Natural killer cell (primary cell): Measurements from ENCODE around the gene NRXN2. TPM values are rescaled to one million over a fixed set of nuclear protein-coding genes. Genes with fewer than 3 reads are reported as not detected.

Experiments used
- ATAC-seq, 3 donors: fragments of 150-1000 bp in 2 of 3; fragments of 200-7000 bp in 1 of 3; cut with Tn5 transposase; 1 replicate in 1 of 3; 2 replicates in 2 of 3; pipeline ENCODE4 v1.10.0; 2021; ENCODE audit warnings: mild to moderate bottlenecking in 2 of 3, moderate library complexity in 2 of 3
- DNase-seq, 2 donors: peaks; one replicate each; pipeline versions ENCODE4 v3.0.0 to v3.0.0-alpha.2; 2013 to 2021; ENCODE audit warnings: mixed read lengths in 1 of 2
- H3K27ac ChIP-seq: one replicate; pipeline ENCODE4 v1.5.1; 2013; ENCODE audit warnings: mild to moderate bottlenecking, low read length
- H3K27me3 ChIP-seq: one replicate; pipeline ENCODE4 v1.6.1; 2013; ENCODE audit warnings: low read length; ENCODE audit not compliant: control insufficient read depth, insufficient read depth
- H3K36me3 ChIP-seq: one replicate; pipeline ENCODE4 v1.6.1; 2013; ENCODE audit warnings: low read length; ENCODE audit not compliant: control insufficient read depth, insufficient read depth
- H3K4me1 ChIP-seq: one replicate; pipeline ENCODE4 v1.6.1; 2013; ENCODE audit warnings: low read length; ENCODE audit not compliant: control insufficient read depth, insufficient read depth
- H3K4me3 ChIP-seq: one replicate; pipeline ENCODE4 v1.5.1; 2013; ENCODE audit warnings: low read length
- H3K9me3 ChIP-seq: one replicate; pipeline ENCODE4 v1.6.1; 2013; ENCODE audit warnings: low read length; ENCODE audit not compliant: control insufficient read depth, insufficient read depth
- H3K27ac Mint-ChIP-seq, 2 donors: one replicate each; pipeline ENCODE4 v1.8.0; 2022; ENCODE audit warnings: mild to moderate bottlenecking in 2 of 2, mixed read lengths in 2 of 2, moderate library complexity in 1 of 2
- H3K27me3 Mint-ChIP-seq, 2 donors: one replicate each; pipeline ENCODE4 v1.8.0; 2022; ENCODE audit warnings: low read depth in 2 of 2, mixed read lengths in 2 of 2
- H3K36me3 Mint-ChIP-seq: one replicate; pipeline ENCODE4 v1.8.0; 2022; ENCODE audit warnings: mixed read lengths
- H3K4me1 Mint-ChIP-seq, 2 donors: one replicate each; pipeline ENCODE4 v1.8.0; 2022; ENCODE audit warnings: mixed read lengths in 2 of 2
- H3K4me3 Mint-ChIP-seq: one replicate; pipeline ENCODE4 v1.8.0; 2022; ENCODE audit warnings: mild to moderate bottlenecking, moderate library complexity, mixed read lengths
- H3K9me3 Mint-ChIP-seq, 2 donors: one replicate each; pipeline ENCODE4 v1.8.0; 2022; ENCODE audit warnings: mixed read lengths in 2 of 2
- WGBS: methylation state at CpG from one replicate; pipeline ENCODE4 v1.1.7; 2013; ENCODE audit warnings: missing lambda C conversion rate; ENCODE audit not compliant: insufficient coverage; 5-methylcytosine and 5-hydroxymethylcytosine counted together
- intact Hi-C: fragments of 100-400 bp; cut with micrococcal nuclease; formaldehyde crosslinking; loops from one replicate; pipeline ENCODE4 v1.14.2; 2022
- total RNA-seq, 4 donors: library from RNA; stranded (reverse); fragments of 120-200 nt in 1 of 4; gene quantifications; one replicate each; pipeline versions ENCODE4 v1.2.3 to v1.2.4, GENCODE V29; 2013 to 2022
- TF ChIP-seq, protein P1 (sequence below): fragments of 200-600 bp; IDR thresholded peaks from one replicate; pipeline ENCODE4 v1.8.0; 2022; ENCODE audit warnings: antibody characterized with exemption

Gene NRXN2
- total RNA-seq, 3 donors from 2014 or later (not counting 1 experiment from before 2014, with no cell fraction given) = 2.9 to 9.6 (median 7.7) TPM

DNA sequence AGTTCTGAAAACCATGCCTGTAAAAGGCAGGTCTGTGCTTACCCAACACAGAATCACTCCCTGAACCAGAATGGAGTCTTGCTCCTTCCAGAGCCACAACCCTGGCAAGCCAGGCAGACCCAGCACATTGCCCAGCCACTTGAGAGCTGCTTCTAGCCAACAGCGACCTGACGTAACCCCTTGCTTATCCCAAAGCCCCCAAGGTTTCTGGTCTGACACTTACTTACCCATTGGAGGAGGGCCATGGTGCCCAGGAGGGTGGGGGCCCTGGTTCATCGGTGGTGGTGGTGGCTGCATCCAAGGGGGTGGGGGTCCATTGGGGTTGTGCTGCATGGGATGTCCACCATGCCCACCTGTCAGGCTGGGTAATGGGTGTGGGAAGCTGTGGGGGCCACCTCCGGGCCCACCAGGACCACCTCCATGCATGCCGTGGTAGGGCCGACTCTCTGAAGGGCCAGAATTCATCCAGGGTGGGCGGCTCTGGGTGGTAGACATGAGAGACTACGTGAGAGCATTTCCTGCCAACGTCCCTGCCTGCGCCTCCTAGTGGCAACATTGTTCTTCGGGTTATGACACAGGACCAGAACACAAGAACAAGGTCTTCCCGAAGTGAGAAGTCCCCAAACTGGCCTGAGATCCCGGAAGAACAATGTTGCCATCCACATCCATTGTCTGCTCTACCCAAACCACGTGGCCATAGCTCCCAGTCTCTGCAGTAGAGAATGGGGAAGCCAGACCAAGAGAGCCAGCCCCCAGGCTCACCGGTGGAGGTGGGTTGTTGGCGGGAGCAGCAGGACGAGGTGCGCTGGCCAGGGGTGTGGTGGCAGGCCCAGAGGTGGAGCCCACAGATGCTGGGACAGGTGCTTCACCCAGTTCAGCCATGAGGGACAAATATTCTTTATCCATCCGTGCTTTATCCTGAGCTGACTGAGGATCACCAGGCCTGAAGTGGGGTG lies 44.6 kb upstream of the NRXN2 start:
- peak; percentile 39 to 58 (median 42) for ATAC-seq
- no peak overlapping the region for H3K4me3 ChIP-seq
- peaks cover 83% of the 10 kb centered on the region for H3K36me3 ChIP-seq
- no peaks in the 10 kb centered on the region for H3K27me3 ChIP-seq
- TF ChIP-seq, protein P1, sequence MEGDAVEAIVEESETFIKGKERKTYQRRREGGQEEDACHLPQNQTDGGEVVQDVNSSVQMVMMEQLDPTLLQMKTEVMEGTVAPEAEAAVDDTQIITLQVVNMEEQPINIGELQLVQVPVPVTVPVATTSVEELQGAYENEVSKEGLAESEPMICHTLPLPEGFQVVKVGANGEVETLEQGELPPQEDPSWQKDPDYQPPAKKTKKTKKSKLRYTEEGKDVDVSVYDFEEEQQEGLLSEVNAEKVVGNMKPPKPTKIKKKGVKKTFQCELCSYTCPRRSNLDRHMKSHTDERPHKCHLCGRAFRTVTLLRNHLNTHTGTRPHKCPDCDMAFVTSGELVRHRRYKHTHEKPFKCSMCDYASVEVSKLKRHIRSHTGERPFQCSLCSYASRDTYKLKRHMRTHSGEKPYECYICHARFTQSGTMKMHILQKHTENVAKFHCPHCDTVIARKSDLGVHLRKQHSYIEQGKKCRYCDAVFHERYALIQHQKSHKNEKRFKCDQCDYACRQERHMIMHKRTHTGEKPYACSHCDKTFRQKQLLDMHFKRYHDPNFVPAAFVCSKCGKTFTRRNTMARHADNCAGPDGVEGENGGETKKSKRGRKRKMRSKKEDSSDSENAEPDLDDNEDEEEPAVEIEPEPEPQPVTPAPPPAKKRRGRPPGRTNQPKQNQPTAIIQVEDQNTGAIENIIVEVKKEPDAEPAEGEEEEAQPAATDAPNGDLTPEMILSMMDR = peak; percentile 91
- intact Hi-C loops = loop anchor here (1.0 kb wide), 1 partner anchor 24 kb away; no protein-coding TSS in a partner anchor
- H3K9me3 Mint-ChIP-seq = no peaks in the 10 kb centered on the region
- H3K27ac ChIP-seq = peak overlapping the region; percentile 51
- peaks cover 60% of the 10 kb centered on the region for H3K4me1 ChIP-seq
- no peaks in the 10 kb centered on the region for H3K9me3 ChIP-seq
- H3K27me3 Mint-ChIP-seq = no peaks in the 10 kb centered on the region
- peaks cover 42% of the 10 kb centered on the region for H3K36me3 Mint-ChIP-seq
- DNase-seq = peak; percentile 76 to 91
- H3K4me3 Mint-ChIP-seq = peak overlapping the region; percentile 52
- H3K4me1 Mint-ChIP-seq = peaks cover 80 to 85% of the 10 kb centered on the region in 2 donors
- H3K27ac Mint-ChIP-seq = peak overlapping the region; percentile 83 to 95
- 48% methylated on average over 19 of the region's 19 CpGs for WGBS

DNA sequence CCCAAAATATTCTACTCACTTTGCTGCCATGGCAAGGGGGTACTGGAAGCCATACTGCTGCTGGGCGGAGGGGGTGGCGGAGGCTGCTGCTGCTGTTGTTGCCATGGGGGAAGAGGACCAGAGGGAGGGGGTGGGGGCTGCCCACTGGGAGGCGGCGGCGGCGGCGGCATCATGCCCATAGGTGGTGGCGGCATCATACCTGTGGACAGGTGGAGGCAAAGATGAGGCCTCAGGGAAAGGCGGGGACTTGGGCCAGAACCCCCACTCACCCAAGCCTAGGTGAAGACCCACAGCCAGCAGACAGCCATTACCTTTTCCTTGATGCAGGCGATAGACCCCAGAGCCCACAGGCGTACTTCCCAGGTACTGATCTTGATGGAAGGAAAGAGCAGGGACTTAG lies 43.9 kb upstream of the NRXN2 start:
- Mint-ChIP-seq H3K4me1 (peaks cover 80 to 88% of the 10 kb centered on the region in 2 donors), H3K27me3 (no peaks in the 10 kb centered on the region), H3K36me3 (peaks cover 35% of the 10 kb centered on the region), H3K9me3 (no peaks in the 10 kb centered on the region), H3K27ac (peak overlapping the region; percentile 83 to 95), H3K4me3 (peak overlapping the region; percentile 52)
- H3K9me3 ChIP-seq = no peaks in the 10 kb centered on the region
- intact Hi-C loops = loop anchor here (1.0 kb wide), 1 partner anchor 24 kb away; no protein-coding TSS in a partner anchor
- H3K27ac ChIP-seq = peak overlapping the region; percentile 51
- ATAC-seq (no peak), DNase-seq (no peak)
- peaks cover 77% of the 10 kb centered on the region for H3K36me3 ChIP-seq
- peaks cover 68% of the 10 kb centered on the region for H3K4me1 ChIP-seq
- H3K4me3 ChIP-seq = no peak overlapping the region
- no peaks in the 10 kb centered on the region for H3K27me3 ChIP-seq
- TF ChIP-seq, protein P1 = no peak
- 94% methylated on average over 11 of the region's 11 CpGs for WGBS

DNA sequence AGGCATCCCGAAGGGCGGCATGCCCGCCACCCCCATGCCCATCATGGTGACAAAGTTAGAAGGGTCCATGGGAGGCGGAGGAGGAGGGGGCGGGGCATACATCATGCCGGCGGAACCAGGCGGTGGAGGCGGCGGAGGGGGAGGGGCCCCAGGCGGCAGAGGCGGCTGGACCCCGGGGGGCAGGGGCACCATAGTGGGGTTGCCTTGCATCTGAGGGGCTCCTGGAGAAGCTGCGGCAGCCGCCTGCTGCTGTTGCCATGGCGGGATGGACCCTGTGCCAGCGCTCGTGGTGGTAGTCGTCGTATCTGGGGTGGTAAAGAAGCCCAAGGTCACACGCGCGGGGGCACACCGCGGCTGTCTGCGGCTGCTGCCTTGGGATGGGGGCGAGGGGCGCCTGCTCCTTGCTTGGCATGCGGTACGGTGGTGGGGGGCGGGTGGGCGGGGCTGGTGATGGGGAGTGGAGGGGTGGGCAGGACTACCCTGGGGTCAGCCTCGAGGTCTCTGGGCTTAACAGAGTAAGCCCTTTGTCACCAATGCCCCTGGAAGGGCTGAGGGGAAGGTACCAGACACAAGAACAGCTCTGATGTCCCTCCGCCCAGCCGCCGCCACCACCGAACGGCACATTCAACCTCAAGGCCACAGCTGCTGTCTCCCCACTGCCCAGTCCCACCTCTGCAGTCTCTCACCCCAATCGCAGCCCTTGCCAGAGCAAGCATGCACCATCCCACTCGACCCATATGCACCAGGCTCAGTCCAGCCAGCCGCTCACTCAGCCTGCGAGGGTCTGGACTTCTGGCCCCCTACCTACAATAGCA lies 43.1 kb upstream of the NRXN2 start:
- H3K27ac ChIP-seq = peak overlapping the region; percentile 2
- H3K36me3 Mint-ChIP-seq = peaks cover 27% of the 10 kb centered on the region
- 75% methylated on average over 35 of the region's 42 CpGs for WGBS

More for the DNA sequence above, 43.1 kb upstream of the NRXN2 start:
- Histone ChIP-seq H3K4me1 (peaks cover 76% of the 10 kb centered on the region), H3K36me3 (peaks cover 69% of the 10 kb centered on the region), H3K27me3 (no peaks in the 10 kb centered on the region), H3K4me3 (no peak overlapping the region), H3K9me3 (no peaks in the 10 kb centered on the region)
- H3K27me3 Mint-ChIP-seq = no peaks in the 10 kb centered on the region
- no peaks in the 10 kb centered on the region for H3K9me3 Mint-ChIP-seq
- DNase-seq = no peak
- intact Hi-C loops = loop anchor here (2.0 kb wide), 1 partner anchor 13 kb away; the partner anchor contains the start of gene SF1
- H3K4me3 Mint-ChIP-seq = peak overlapping the region; percentile 83
- TF ChIP-seq, protein P1 = no peak
- ATAC-seq = peak in 2 of 3 donors; percentile 5 to 33
- peaks cover 80 to 87% of the 10 kb centered on the region in 2 donors for H3K4me1 Mint-ChIP-seq
- H3K27ac Mint-ChIP-seq = peak overlapping the region; percentile 83 to 95
